Measurements from ENCODE around the gene TBC1D5.
A peak's percentile ranks its signal among the peaks of the same experiment; 100 is the strongest.
"Not testable (repeated sequence)": the region's sequence is repeated elsewhere in the genome, so short reads cannot be mapped to it uniquely, and the experiment has no call there.

The TBC1D5 gene, protein sequence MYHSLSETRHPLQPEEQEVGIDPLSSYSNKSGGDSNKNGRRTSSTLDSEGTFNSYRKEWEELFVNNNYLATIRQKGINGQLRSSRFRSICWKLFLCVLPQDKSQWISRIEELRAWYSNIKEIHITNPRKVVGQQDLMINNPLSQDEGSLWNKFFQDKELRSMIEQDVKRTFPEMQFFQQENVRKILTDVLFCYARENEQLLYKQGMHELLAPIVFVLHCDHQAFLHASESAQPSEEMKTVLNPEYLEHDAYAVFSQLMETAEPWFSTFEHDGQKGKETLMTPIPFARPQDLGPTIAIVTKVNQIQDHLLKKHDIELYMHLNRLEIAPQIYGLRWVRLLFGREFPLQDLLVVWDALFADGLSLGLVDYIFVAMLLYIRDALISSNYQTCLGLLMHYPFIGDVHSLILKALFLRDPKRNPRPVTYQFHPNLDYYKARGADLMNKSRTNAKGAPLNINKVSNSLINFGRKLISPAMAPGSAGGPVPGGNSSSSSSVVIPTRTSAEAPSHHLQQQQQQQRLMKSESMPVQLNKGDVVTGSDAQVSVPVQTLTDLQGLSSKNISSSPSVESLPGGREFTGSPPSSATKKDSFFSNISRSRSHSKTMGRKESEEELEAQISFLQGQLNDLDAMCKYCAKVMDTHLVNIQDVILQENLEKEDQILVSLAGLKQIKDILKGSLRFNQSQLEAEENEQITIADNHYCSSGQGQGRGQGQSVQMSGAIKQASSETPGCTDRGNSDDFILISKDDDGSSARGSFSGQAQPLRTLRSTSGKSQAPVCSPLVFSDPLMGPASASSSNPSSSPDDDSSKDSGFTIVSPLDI

DNA sequence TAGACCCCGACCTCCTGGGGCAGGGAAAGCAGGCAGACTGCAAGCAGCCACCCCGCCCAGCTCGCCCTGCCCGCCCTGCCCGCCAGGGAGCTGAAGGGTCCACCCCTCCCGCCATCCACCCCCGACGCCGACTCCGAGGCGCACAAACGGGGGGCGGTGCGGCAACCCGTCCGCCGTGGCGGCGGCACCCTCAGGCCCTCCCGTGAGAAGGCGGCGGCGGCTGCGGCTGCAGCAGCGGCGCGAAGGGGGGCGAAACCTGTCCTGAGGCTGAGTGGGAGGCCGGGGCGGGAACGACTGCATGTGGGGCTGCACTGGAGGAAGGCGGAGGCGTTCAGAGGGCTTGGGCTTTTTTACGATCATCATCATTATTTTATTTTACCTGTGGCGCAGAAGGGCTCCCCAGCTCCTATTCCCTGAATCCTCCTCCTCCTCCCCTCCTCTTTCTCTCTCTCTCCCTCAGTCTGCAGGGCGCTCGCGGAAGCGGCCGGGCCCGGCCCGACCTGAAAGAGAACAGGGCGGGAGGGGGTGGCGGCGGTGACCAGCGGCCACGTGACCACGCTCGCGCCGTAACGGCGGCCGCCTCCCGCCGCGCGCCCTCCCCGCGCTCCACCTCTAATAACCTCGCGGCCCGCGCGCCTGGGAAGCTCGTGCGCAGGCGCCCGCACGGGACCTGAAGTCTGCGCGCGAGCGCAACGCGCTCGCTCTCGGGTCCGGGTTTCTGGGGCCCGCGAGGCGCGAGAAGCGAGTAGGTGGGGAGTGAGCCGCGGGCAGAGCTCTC, at the start of gene TBC1D5:
TBC1D5 (minus strand) TSS at position 530 of the 778 bp plus-strand sequence. CDS start 234,061 bp downstream, outside the sequence.
- peak within 1 kb of the TSS; percentile 85 for H3K4me3 ChIP-seq (ENCODE audit: low read depth, low read length)
- peak; percentile 34; the same call in 1 of the 2 replicates for TF ChIP-seq MYC (IDR thresholded peaks at IDR 0.05; ENCODE audit: low read depth, low read length)
- TF ChIP-seq, protein P1, sequence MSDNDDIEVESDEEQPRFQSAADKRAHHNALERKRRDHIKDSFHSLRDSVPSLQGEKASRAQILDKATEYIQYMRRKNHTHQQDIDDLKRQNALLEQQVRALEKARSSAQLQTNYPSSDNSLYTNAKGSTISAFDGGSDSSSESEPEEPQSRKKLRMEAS (IDR thresholded peaks at IDR 0.05; ENCODE audit: low read depth, low read length): peak; percentile 90
- TF ChIP-seq POLR2A (IDR thresholded peaks at IDR 0.05; ENCODE audit: extremely low read depth, insufficient read length): peak; percentile 40
- TF ChIP-seq, protein P2, sequence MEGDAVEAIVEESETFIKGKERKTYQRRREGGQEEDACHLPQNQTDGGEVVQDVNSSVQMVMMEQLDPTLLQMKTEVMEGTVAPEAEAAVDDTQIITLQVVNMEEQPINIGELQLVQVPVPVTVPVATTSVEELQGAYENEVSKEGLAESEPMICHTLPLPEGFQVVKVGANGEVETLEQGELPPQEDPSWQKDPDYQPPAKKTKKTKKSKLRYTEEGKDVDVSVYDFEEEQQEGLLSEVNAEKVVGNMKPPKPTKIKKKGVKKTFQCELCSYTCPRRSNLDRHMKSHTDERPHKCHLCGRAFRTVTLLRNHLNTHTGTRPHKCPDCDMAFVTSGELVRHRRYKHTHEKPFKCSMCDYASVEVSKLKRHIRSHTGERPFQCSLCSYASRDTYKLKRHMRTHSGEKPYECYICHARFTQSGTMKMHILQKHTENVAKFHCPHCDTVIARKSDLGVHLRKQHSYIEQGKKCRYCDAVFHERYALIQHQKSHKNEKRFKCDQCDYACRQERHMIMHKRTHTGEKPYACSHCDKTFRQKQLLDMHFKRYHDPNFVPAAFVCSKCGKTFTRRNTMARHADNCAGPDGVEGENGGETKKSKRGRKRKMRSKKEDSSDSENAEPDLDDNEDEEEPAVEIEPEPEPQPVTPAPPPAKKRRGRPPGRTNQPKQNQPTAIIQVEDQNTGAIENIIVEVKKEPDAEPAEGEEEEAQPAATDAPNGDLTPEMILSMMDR (IDR thresholded peaks at IDR 0.05; ENCODE audit: low read depth, low read length): no peak
- DNase-seq (ENCODE audit: low read depth): peak; percentile 98

DNA sequence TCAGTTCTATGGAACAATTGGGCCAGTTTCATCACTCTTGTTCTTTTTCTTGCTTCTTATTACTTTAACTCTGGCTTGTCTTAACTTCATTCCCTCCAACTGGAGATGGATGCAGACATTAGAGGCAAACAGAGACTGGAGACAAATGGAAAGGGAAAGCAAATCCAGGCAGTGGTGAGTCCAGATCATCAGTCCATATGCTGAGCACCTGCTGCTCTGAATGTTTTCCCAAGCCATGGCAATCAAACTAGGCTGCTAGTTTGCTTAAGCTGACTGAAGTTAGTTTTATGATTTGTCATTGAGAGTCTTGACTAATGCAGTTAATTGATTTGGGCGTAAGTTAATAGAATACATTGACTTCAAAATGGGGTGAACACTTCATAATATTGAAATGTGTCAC, 41.0 kb upstream of the TBC1D5 start:
- TF ChIP-seq, protein P1 (IDR thresholded peaks at IDR 0.05; ENCODE audit: low read depth, low read length): no peak
- no peak for TF ChIP-seq MYC (IDR thresholded peaks at IDR 0.05; ENCODE audit: low read depth, low read length)
- TF ChIP-seq, protein P2 (IDR thresholded peaks at IDR 0.05; ENCODE audit: low read depth, low read length): no peak
- TF ChIP-seq POLR2A (IDR thresholded peaks at IDR 0.05; ENCODE audit: extremely low read depth, insufficient read length): no peak
- H3K4me3 ChIP-seq (ENCODE audit: low read depth, low read length): no peak overlapping the region
- DNase-seq (ENCODE audit: low read depth): no peak

DNA sequence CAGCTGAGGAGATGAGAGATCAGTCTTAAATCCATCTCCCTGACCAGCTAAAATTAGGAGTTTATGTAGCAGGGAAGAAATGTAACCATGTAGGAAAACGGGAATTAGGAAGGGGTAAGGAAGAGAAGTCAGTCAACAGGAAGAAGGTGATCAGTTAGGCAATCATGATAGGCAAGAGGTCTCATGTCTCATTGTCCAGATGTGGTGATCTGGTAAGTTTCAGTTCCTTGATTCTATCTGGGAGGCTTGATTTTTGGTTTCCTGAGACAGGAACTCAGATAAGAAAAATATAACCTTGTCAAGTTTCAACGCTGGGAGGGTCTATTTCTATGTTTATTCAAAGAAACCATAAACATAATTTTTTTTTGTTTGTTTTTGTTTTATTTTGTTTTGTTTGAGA, 40.3 kb upstream of the TBC1D5 start:
- TF ChIP-seq, protein P2 (IDR thresholded peaks at IDR 0.05; ENCODE audit: low read depth, low read length): no peak
- TF ChIP-seq, protein P1 (IDR thresholded peaks at IDR 0.05; ENCODE audit: low read depth, low read length): no peak
- TF ChIP-seq POLR2A (IDR thresholded peaks at IDR 0.05; ENCODE audit: extremely low read depth, insufficient read length): no peak
- TF ChIP-seq MYC (IDR thresholded peaks at IDR 0.05; ENCODE audit: low read depth, low read length): no peak
- DNase-seq (ENCODE audit: low read depth): peak; percentile 32
- no peak overlapping the region for H3K4me3 ChIP-seq (ENCODE audit: low read depth, low read length)

DNA sequence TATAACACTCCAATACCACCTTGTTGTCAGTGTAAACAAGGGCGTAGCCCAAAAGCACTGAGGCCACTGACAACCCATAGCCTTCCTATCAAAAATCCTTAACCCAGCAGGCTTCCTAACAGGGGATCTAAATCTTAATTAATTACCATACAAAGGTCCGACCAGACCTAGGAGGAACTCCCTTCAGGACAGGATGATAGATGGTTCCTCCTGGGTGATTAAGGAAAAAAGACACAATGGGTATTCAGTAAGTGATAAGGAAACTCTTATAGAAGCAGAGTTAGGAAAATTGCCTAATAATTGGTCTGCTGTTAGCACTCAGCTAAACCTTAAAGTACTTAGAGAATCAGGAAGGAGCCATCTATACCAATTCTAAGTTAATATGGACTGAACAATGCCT, 37.9 kb upstream of the TBC1D5 start:
- not testable (repeated sequence) for DNase-seq (ENCODE audit: low read depth); H3K4me3 ChIP-seq (ENCODE audit: low read depth, low read length)

DNA sequence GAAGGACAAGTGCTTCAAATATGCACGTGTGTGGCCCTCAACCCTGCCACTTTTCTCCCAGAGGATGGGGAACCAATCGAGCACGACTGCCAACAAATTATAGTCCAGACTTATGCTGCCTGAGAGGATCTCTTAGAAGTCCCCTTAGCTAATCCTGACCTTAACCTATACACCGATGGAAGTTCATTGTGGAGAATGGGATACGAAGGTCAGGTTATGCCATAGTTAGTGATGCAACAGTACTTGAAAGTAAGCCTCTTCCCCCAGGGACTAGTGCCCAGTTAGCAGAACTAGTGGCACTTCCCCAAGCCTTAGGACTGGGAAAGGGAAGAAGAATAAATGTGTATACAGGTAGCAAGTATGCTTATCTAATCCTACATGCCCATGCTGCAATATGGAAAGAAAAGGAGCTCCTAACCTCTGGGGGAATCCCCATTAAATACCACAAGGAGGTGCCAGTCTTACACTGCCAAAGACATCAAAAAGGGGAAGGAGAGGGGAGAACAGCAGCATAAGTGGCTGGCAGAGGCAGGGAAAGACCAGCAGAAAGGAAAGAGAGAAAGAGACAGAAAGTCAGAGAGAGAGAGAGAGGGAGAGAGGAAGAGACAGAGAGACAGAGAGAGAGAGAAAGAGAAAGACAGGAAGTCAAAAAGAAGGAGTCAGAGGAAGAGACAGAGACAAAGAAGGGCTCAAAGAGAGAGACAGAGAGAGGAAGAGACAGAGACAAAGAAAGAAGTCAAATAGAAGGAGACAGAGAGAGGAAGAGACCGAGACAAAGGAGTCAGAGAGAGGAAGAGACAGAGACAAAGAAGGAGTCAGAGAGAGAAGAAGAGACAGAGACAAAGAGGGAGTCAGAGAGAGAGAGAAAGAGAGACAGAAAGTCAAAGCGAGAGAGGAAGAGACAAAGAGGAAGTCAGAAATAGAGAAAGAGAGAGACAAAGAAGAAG, 37.1 kb upstream of the TBC1D5 start:
- not testable (repeated sequence) for H3K4me3 ChIP-seq (ENCODE audit: low read depth, low read length)
- peak; percentile 36 for DNase-seq (ENCODE audit: low read depth)

DNA sequence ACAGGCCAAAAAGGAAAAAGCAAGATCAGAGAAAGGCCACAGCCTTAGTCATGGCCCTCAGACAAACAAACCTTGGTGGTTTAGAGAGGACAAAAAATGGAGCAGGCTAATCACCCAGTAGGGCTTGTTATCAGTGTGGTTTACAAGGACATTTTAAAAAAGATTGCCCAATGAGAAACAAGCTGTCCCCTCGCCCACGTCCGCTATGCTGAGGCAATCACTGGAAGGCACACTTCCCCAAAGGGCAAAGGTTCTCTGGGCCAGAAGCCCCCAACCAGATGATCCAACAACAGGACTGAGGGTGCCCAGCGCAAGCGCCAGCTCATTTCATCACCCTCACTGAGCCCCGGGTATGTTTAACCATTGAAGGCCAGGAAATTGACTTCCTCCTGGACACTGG, 34.9 kb upstream of the TBC1D5 start:
- not testable (repeated sequence) for H3K4me3 ChIP-seq (ENCODE audit: low read depth, low read length)
- DNase-seq (ENCODE audit: low read depth): peak; percentile 4

All from NB4 (cell line).